ENCODE measurements around the gene EFNA2. TPM values are rescaled to one million over a fixed set of nuclear protein-coding genes. Genes with fewer than 3 reads are reported as not detected.

The EFNA2 gene
- total and polyA plus RNA-seq, 2 of the 4 experiments (the other 2 are of a cell fraction): not detected

- Histone ChIP-seq H3K23ac (ENCODE audit: low read depth, low read length) (no peak overlapping the region), H2BK15ac (ENCODE audit: low read depth, low read length) (no peak overlapping the region), H3K79me1 (ENCODE audit: low read depth in 1 of 2, low read length in 2 of 2) (peaks cover 0 to 10% of the 10 kb centered on the region in 2 experiments; a peak in 1 of 4 replicates), H3K4me2 (ENCODE audit: low read depth, low read length) (no peak overlapping the region), H3K14ac (replicated peaks; ENCODE audit: low read depth, low read length) (no peak overlapping the region), H2BK20ac (ENCODE audit: low read depth, low read length) (no peak overlapping the region), H3K18ac (ENCODE audit: low read depth, low read length) (no peak overlapping the region), H3K36me3 (ENCODE audit: control insufficient read depth, insufficient read depth, low read length) (peaks cover 5% of the 10 kb centered on the region), H4K20me1 (ENCODE audit: insufficient read depth, low read length) (peaks cover 16% of the 10 kb centered on the region), H3K27me3 (ENCODE audit: control insufficient read depth, insufficient read depth, low read length) (peaks cover 41% of the 10 kb centered on the region), H3K9me1 (ENCODE audit: insufficient read depth, low read length) (no peaks in the 10 kb centered on the region), H2BK5ac (ENCODE audit: low read depth, low read length, poor library complexity, severe bottlenecking) (no peak overlapping the region), H3K56ac (ENCODE audit: extremely low read depth, insufficient read depth, low read length) (no peak overlapping the region), H2AFZ (replicated peaks; ENCODE audit: low read length, poor library complexity) (no peak overlapping the region), H2BK120ac (ENCODE audit: low read depth, low read length) (no peak overlapping the region), H3K9me3 (ENCODE audit: control insufficient read depth, insufficient read depth, low read length) (no peaks in the 10 kb centered on the region), H2AK5ac (ENCODE audit: low read depth, low read length) (no peak overlapping the region), H3K4me3 (ENCODE audit: insufficient read depth, low read depth, low read length) (no peak overlapping the region), H4K8ac (ENCODE audit: low read depth in 2 of 2, low read length in 2 of 2) (no peak overlapping the region), H3K9ac (ENCODE audit: low read depth, low read length) (no peak overlapping the region), H4K5ac (ENCODE audit: low read depth, low read length) (no peak overlapping the region), H3K4me1 (ENCODE audit: control insufficient read depth, insufficient read depth, low read length) (no peaks in the 10 kb centered on the region), H2AK9ac (replicated peaks; ENCODE audit: low read depth, low read length, poor library complexity) (no peak overlapping the region), H3K27ac (ENCODE audit: insufficient read depth, low read length) (no peak overlapping the region), H4K91ac (ENCODE audit: insufficient read depth, low read depth, low read length) (no peak overlapping the region), H3K4ac (ENCODE audit: low read depth, low read length) (no peak overlapping the region)
- DNase-seq (no peak), ATAC-seq (ENCODE audit: low read depth) (no peak)
- CTCF ChIA-PET: no interaction called here
- BruUV-seq (replicated peaks): no TSS peak
- POLR2A ChIA-PET (ENCODE audit: unreplicated experiment): interaction anchor here (1.0 kb wide), 1 partner anchor 8 kb away, joined by 5 read pairs; the partner anchor contains the start of gene FAM174C
- 76% methylated on average over 9 of the region's 29 CpGs; no CpG with 5 or more reads in 1 of the 2 experiments for WGBS, 2 experiments (ENCODE audit: extremely low coverage in 2 of 2, insufficient read length in 1 of 2)
- TF ChIP-seq NFE2L2 (IDR thresholded peaks at IDR 0.05; ENCODE audit: low read depth, low read length): no peak
- no peak for TF ChIP-seq RCOR1 (IDR thresholded peaks at IDR 0.05; ENCODE audit: insufficient replicate concordance, low read length)
- no peak for TF ChIP-seq MXI1 (IDR thresholded peaks at IDR 0.05; ENCODE audit: borderline replicate concordance, low read depth, low read length)
- no peak for TF ChIP-seq CHD1 (IDR thresholded peaks at IDR 0.05; ENCODE audit: low read depth, low read length)
- no peak for TF ChIP-seq FOS (IDR thresholded peaks at IDR 0.05; ENCODE audit: low read depth, low read length)
- TF ChIP-seq POLR2A (IDR thresholded peaks at IDR 0.05; ENCODE audit: low read depth, low read length): no peak
- TF ChIP-seq MAZ (IDR thresholded peaks at IDR 0.05; ENCODE audit: borderline replicate concordance, low read depth, low read length): no peak
- no peak for TF ChIP-seq ELK1 (IDR thresholded peaks at IDR 0.05; ENCODE audit: borderline replicate concordance, low read depth, low read length)
- no peak for TF ChIP-seq SMC3 (IDR thresholded peaks at IDR 0.05; ENCODE audit: low read depth, low read length)
- no peak for TF ChIP-seq BHLHE40 (IDR thresholded peaks at IDR 0.05; ENCODE audit: low read depth, low read length)
- no peak for TF ChIP-seq USF2 (IDR thresholded peaks at IDR 0.05; ENCODE audit: low read depth, low read length)
- TF ChIP-seq RAD21 (IDR thresholded peaks at IDR 0.05; ENCODE audit: low read length): no peak
- TF ChIP-seq MAFK (IDR thresholded peaks at IDR 0.05; ENCODE audit: low read depth, low read length): no peak
- no peak for TF ChIP-seq RFX5 (IDR thresholded peaks at IDR 0.05; ENCODE audit: low read depth, low read length)
- TF ChIP-seq CEBPB (IDR thresholded peaks at IDR 0.05; ENCODE audit: low read depth, low read length): no peak
- TF ChIP-seq CTCF (conservative IDR thresholded peaks at IDR 0.05; ENCODE audit: low read depth, low read length): no peak
- intact Hi-C loops (cut with micrococcal nuclease) (no loop called here), dilution Hi-C loops (cut with HindIII; ENCODE audit: low sequenced_read_pairs, unreplicated experiment) (no loop called here), in situ Hi-C loops (cut with MboI; ENCODE audit: low sequenced_read_pairs) (loop anchor here (5.0 kb wide), 1 partner anchor 79 kb away; no protein-coding TSS in a partner anchor)
Observed at GRCh38 chr19:1283207-1283916, 2.3 kb upstream of the EFNA2 start.

All from IMR-90 (cell line).